ENCODE data around the gene CRYL1.

GRCh38 chr13:20451397-20451796 lies 74.3 kb downstream of the CRYL1 start:
- TF ChIP-seq CTCF (conservative IDR thresholded peaks at IDR 0.05) (no peak), ZFX (IDR thresholded peaks at IDR 0.05) (no peak)

All from C4-2B (cell line).